NT2/D1 (cell line): ENCODE measurements around the gene CFAP410.

Experiments
- DNase-seq: peaks from one replicate; pipeline ENCODE4 v3.0.0-alpha.2; 2011; ENCODE audit warnings: low read depth, low spot score
- H3K27me3 ChIP-seq: 2 replicates; pipeline ENCODE4 v1.6.0; 2011; ENCODE audit warnings: mild to moderate bottlenecking; ENCODE audit not compliant: insufficient read length, insufficient read depth
- H3K36me3 ChIP-seq: 2 replicates; pipeline ENCODE4 v1.6.1; 2011; ENCODE audit warnings: mild to moderate bottlenecking, low read length, mixed read lengths; ENCODE audit not compliant: insufficient read depth, insufficient read length
- H3K4me1 ChIP-seq: 2 replicates; pipeline ENCODE4 v1.5.1; 2011; ENCODE audit not compliant: insufficient read depth, insufficient read length
- H3K4me3 ChIP-seq: 2 replicates; pipeline ENCODE4 v1.5.1; 2011; ENCODE audit warnings: low read depth; ENCODE audit not compliant: insufficient read length
- H3K9ac ChIP-seq: 2 replicates; pipeline ENCODE4 v1.6.0; 2011; ENCODE audit warnings: low read depth; ENCODE audit not compliant: insufficient read length
- H3K9me3 ChIP-seq: 2 replicates; pipeline ENCODE4 v1.5.1; 2011; ENCODE audit warnings: mild to moderate bottlenecking, low read length; ENCODE audit not compliant: insufficient read depth
- SUZ12 ChIP-seq: IDR thresholded peaks from 2 replicates; pipeline ENCODE4 v1.6.1; 2011; ENCODE audit not compliant: insufficient read length, insufficient read depth; ENCODE audit errors: extremely low read depth
- YY1 ChIP-seq: IDR thresholded peaks from 2 replicates; pipeline ENCODE4 v1.6.1; 2011; ENCODE audit not compliant: insufficient read length, insufficient read depth
- ZNF274 ChIP-seq: IDR thresholded peaks from 2 replicates; pipeline ENCODE4 v1.6.1; 2011; ENCODE audit warnings: mild to moderate bottlenecking, low read depth, low read length

Gene CFAP410

DNA sequence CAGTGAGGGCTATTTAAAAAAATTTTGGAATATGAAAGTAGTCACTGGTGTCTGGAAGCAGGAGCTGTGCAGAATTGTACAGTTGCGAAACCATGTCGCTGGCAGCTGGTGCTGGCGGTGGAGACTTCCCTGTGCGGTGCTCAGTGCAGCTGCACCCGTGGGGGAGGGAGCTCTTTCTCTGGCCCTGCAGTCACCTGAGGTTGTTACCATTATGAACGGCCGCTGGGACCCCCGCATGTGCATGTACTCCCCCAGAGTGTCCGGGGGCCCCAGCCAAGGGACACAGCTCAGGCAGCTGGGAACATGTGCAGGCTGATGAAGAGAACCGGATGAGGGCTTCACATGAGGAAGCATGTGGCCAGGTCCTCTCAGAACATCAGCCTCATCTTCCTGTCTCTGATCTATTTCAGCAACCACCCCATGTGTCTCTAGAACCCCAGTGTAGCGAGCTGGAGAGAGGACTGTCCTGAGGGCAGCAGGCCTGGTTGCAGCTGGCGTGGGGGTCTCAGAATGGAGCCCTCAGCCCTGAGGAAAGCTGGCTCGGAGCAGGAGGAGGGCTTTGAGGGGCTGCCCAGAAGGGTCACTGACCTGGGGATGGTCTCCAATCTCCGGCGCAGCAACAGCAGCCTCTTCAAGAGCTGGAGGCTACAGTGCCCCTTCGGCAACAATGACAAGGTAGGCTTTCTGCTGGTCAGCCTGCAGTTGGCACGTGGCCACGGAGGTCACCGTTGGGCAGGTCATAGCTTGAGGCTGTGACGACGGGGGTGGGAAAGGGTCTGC is 14.2 kb upstream of the CFAP410 start, which contains the start of gene TRPM2:
Gene TRPM2 (plus strand): TSS at position 431 of the 780 bp plus-strand sequence. CDS start 80 bp downstream, at position 511.
- DNase-seq: no peak
- H3K4me3 ChIP-seq: no peak within 1 kb of the TSS
- TF ChIP-seq SUZ12: no peak
- TF ChIP-seq ZNF274: no peak
- TF ChIP-seq YY1: no peak
- no peaks in the 10 kb centered on the region for H3K36me3 ChIP-seq
- peaks cover 56% of the 10 kb centered on the region for H3K27me3 ChIP-seq
- H3K9me3 ChIP-seq: no peaks in the 10 kb centered on the region; the same call in 1 of the 2 replicates
- peaks cover 4% of the 10 kb centered on the region for H3K4me1 ChIP-seq
- H3K9ac ChIP-seq: no peak within 1 kb of the TSS

DNA sequence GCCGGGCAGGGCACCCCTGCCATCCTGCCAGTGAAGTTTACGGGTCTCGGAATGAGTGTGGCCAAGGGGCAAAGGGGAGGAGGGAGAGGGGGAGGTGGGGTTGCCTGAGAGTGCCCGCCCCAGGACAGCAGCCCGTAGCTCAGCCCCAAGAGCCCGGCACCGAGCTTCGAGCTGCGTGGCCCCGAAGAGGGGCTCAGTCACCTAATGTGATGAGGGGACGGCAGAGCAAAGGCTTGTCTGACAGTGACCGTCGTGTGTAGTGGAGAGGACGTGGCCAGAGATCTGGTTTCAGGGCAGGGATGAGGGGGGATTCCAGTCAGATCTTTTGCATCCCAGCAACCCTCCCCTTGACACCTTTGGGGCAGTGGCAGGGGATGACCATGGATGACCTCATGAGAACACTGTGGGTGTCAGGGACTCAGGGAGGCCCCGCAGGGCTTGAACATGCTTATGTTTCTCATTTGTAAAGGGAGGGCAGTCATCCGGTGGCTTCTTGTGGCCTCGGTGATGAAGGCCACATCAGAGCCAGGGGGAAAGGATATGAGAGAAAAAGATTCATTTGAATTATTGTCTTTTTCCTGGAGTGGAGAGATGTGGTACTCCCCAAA is 13.2 kb upstream of the CFAP410 start:
- DNase-seq: no peak
- no peak overlapping the region for H3K9ac ChIP-seq
- no peak overlapping the region for H3K4me3 ChIP-seq

DNA sequence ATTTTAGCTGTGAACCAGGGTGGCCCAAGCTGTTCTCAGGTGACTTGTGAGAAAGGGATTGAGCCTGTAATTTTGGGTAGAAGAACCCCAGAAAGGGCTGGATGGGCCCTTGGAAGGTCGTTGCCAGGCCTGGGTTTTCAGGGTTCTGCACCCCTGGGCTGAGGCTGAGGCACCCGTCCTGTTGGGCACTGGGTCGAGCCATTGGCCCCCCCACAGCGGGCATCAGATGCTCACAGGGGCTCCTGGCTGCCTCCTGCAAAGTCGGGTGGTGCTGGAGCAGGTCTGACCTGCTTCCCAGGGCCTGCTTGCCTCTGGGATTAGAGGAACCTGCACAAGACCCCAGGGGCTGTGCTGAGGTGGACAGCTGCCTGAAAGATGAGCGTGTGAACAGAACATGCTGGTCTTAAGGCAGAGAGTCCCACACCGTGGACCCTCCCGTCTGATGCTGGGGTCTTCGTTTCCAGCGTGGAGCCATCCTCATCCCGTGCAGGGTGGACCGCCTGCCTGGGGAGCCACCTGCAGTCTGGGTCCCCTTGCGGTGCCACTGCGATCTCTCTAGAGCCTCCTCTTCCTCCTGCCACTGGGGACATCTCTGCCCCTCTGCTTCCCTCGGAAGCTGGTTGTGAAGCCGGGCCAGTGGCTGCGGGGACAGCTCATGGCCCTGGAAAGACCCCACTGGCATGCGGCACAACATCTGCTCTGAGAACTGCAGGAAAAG is 12.5 kb upstream of the CFAP410 start:
- no peaks in the 10 kb centered on the region for H3K36me3 ChIP-seq
- H3K9me3 ChIP-seq: no peaks in the 10 kb centered on the region
- H3K4me3 ChIP-seq: no peak overlapping the region
- peaks cover 4% of the 10 kb centered on the region for H3K4me1 ChIP-seq
- H3K27me3 ChIP-seq: peaks cover 70% of the 10 kb centered on the region
- H3K9ac ChIP-seq: no peak overlapping the region
- no peak for DNase-seq
- TF ChIP-seq YY1: no peak
- no peak for TF ChIP-seq ZNF274
- no peak for TF ChIP-seq SUZ12

More for the DNA sequence above, 13.2 kb upstream of the CFAP410 start:
- no peaks in the 10 kb centered on the region for H3K36me3 ChIP-seq
- peaks cover 66% of the 10 kb centered on the region for H3K27me3 ChIP-seq
- no peak for TF ChIP-seq ZNF274
- peaks cover 4% of the 10 kb centered on the region for H3K4me1 ChIP-seq
- H3K9me3 ChIP-seq: no peaks in the 10 kb centered on the region

DNA sequence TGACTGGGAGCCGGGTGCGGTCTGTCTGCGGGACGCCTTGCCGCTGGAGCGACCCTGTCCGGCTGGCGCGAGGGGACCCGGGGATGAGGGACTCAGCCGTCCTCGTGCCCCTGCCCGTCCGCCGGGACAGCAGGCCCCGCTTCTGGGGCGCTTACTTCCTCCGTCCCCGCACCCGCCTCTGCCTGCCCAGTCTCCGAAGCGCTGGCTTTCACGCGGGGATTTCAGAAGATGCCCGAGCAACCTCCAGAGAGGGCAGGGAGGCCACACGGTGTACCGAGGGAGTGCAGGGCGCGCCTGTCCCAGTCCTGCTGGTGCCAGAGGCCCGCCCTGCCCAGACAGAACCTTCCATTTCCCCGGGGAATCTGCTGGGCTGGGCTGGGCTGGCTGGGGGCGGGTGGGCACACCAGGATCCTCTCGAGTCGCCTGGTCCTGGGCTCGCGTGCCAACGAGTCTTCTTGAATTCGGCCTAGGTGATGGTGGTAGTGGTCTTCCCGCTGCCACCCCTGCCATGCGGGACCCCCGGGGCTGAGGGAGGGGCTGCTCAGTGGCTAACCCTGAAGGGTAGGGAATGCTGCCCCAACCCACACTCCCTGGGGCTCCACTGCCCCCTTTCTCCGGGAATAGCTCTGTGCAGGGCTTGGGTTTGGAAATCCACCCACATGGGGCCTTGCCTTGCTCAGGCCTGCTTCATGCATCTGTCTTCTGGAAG is 11.7 kb upstream of the CFAP410 start:
- H3K27me3 ChIP-seq: peaks cover 71% of the 10 kb centered on the region
- no peaks in the 10 kb centered on the region for H3K9me3 ChIP-seq
- no peak for DNase-seq
- H3K36me3 ChIP-seq: no peaks in the 10 kb centered on the region
- H3K4me1 ChIP-seq: peaks cover 4% of the 10 kb centered on the region
- TF ChIP-seq SUZ12 (peak; percentile 51), YY1 (no peak)
- peak overlapping the region; percentile 16 for H3K4me3 ChIP-seq
- no peak overlapping the region for H3K9ac ChIP-seq

DNA sequence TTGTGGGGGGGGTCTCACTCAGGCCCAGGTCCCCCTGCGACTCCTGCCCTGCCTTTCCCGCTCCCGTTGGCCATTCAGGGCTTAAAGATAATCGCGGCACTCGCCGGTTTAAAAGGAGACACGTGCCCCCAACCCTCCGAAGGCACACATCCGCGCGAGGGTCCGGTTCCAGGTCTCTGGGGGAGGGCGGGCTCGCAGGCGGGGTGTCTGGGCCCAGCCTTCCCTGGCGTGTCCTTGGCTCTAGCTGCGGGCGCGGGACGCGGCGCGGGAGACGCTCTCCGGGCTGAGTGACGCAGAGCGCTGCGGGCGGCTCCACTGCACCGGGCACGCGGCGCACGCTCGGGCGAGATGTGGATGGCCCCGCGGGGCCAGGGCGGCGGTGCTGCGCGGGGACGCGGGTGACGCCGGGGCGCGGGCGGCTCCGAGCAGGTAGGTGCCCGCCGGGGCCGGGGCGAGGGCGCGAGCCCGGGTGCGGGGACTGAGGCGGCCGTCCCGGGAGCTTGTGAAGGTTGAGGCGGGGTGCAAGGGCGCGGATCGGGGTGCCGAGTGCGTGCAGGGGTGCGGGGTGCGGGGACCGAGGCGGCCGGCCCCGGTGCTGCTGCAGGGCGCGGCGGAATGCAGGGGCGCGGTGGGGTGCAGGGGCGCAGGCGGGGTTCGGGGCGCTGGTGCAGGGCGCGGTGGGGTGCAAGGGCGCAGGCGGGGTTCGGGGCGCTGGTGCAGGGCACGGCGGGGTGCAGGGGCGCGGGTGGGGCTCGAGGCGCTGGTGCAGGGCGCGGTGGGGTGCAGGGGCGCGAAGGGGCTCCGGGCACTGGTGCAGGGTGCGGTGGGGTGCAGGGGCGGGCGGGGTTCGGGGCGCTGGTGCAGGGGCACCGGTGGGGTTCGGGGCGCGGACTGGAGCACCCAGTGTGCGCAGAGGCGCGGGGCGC is 10.9 kb upstream of the CFAP410 start:
- H3K36me3 ChIP-seq: no peaks in the 10 kb centered on the region
- no peak for DNase-seq
- H3K27me3 ChIP-seq: peaks cover 71% of the 10 kb centered on the region
- H3K9ac ChIP-seq: peak overlapping the region; percentile 65
- peaks cover 12% of the 10 kb centered on the region for H3K4me1 ChIP-seq
- no peaks in the 10 kb centered on the region for H3K9me3 ChIP-seq
- H3K4me3 ChIP-seq: peak overlapping the region; percentile 33
- TF ChIP-seq SUZ12 (no peak), ZNF274 (no peak), YY1 (no peak)

DNA sequence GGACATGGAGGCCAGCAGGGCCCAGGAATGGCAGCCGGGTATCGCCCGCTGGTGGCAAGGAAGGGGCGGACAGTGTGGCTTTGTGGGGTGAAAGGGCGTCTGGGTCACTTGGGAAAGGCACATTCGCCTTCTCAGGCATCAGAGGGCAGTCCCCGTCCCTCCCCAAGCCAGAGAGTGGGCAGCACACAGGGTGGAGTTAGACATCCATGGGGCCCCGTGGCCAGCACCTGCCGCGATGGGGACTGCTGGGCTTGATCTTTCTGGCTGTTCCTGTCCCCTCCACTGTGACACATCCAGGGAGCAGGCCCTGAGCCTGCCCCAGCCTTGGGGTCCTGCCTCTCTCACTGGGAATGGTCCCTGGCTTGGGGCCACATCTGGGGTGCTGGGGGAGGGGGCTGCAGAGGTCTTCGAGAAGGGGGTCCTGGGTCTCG is 10.2 kb upstream of the CFAP410 start:
- H3K4me3 ChIP-seq: no peak overlapping the region
- no peaks in the 10 kb centered on the region for H3K9me3 ChIP-seq
- no peak for TF ChIP-seq SUZ12
- no peaks in the 10 kb centered on the region for H3K36me3 ChIP-seq
- H3K9ac ChIP-seq: no peak overlapping the region
- no peak for DNase-seq
- H3K27me3 ChIP-seq: peaks cover 71% of the 10 kb centered on the region
- peaks cover 17% of the 10 kb centered on the region for H3K4me1 ChIP-seq
